K562 (cell line): ENCODE data around the gene MEIS2. TPM values are rescaled to one million over a fixed set of nuclear protein-coding genes. Genes with fewer than 3 reads are reported as not detected.

Experiments
- AFF4 ChIP-seq: sonication (generic); formaldehyde crosslinking; IDR thresholded peaks from 2 replicates; pipeline ENCODE4 v1.8.0; 2023; ENCODE audit warnings: mild to moderate bottlenecking, missing genetic modification reagents
- FUS ChIP-seq: fragments of 200-400 bp; formaldehyde crosslinking; optimal IDR thresholded peaks from 2 replicates; pipeline ENCODE3; 2017; ENCODE audit warnings: low read depth, low read length
- HDAC8 ChIP-seq: fragments of 450-650 bp; IDR thresholded peaks from 2 replicates; pipeline ENCODE4 v1.6.1; 2016; ENCODE audit warnings: mild to moderate bottlenecking, missing genetic modification characterization, moderate library complexity, missing compliant biosample characterization
- KLF16 ChIP-seq: IDR thresholded peaks from 2 replicates; pipeline ENCODE4 v1.6.1; 2016; ENCODE audit warnings: antibody characterized with exemption
- RERE ChIP-seq: sonication (generic); formaldehyde crosslinking; IDR thresholded peaks from 2 replicates; pipeline ENCODE4 v1.8.0; 2023; ENCODE audit warnings: missing genetic modification reagents, mild to moderate bottlenecking, borderline replicate concordance
- XRCC4 ChIP-seq: IDR thresholded peaks from one replicate; pipeline ENCODE4 v1.6.1; 2011; ENCODE audit not compliant: insufficient read depth, insufficient read length; ENCODE audit errors: extremely low read depth
- ZNF586 ChIP-seq: fragments of 450-650 bp; formaldehyde crosslinking; conservative IDR thresholded peaks from 2 replicates; pipeline ENCODE4 v1.4.0; 2020; ENCODE audit warnings: mild to moderate bottlenecking, moderate library complexity
- ZNF79 ChIP-seq: fragments of 250-450 bp; sonication (Bioruptor Pico); IDR thresholded peaks from 2 replicates; pipeline ENCODE4 v1.4.0; 2020; ENCODE audit warnings: low read depth, mild to moderate bottlenecking, moderate library complexity
- polyA plus RNA-seq, 8 experiments: library from polyadenylated mRNA; depleted of rRNA in 4 of 8; stranded (reverse) in 5 of 8; unstranded in 3 of 8; fragments of >200 nt; fragmentation: Nextera tagmentation in 2 of 8; fragmentation: Illumina TruSeq in 1 of 8; extraction: Ambion mirVana in 2 of 8; extraction: Trizol in 1 of 8; gene quantifications; 2 replicates each; pipeline versions ENCODE4 v1.2.1 to v1.2.3, GENCODE V29; 2011 to 2014; ENCODE audit warnings: inconsistent platforms in 1 of 8, missing spikeins in 1 of 8
- total RNA-seq, 7 experiments: library from RNA; depleted of rRNA in 6 of 7; stranded (reverse); fragments of >200 nt in 6 of 7; fragmentation: Illumina TruSeq in 2 of 7; extraction: Trizol in 2 of 7; gene quantifications; 2 replicates each; pipeline versions ENCODE4 v1.2.1 to v1.2.3, GENCODE V29; 2011 to 2021; ENCODE audit warnings: low replicate concordance in 1 of 7
- TF ChIP-seq, protein P1 (sequence below), 3 experiments: fragments of 200-800 bp in 1 of 3; sonication (Bioruptor generic) in 1 of 3; sonication (generic) in 1 of 3; formaldehyde crosslinking in 1 of 3; IDR thresholded peaks; 2 replicates each; pipeline versions ENCODE4 v1.6.1 to v1.8.0; 2016 to 2022; ENCODE audit warnings: mild to moderate bottlenecking in 2 of 3, missing compliant biosample characterization in 2 of 3, missing genetic modification characterization in 2 of 3, missing genetic modification reagents in 1 of 3

The MEIS2 gene
- total and polyA plus RNA-seq, 9 of the 15 experiments (the other 6 are each of a cell fraction or from before 2014, with no cell fraction given), result 7.5 to 64.2 (median 22.3) TPM

- TF ChIP-seq, protein P1, sequence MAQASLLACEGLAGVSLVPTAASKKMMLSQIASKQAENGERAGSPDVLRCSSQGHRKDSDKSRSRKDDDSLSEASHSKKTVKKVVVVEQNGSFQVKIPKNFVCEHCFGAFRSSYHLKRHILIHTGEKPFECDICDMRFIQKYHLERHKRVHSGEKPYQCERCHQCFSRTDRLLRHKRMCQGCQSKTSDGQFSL (CRISPR knock-in tag; IDR thresholded peaks at IDR 0.05), result no peak
- TF ChIP-seq, protein P1 (tag; IDR thresholded peaks at IDR 0.05), result no peak
- no peak for TF ChIP-seq XRCC4
- TF ChIP-seq KLF16, result no peak
- no peak for TF ChIP-seq AFF4
- TF ChIP-seq HDAC8, result no peak
- no peak for TF ChIP-seq FUS
- no peak for TF ChIP-seq RERE (CRISPR knock-in tag)
- TF ChIP-seq ZNF586 (CRISPR knock-in tag), result no peak
- no peak for TF ChIP-seq ZNF79
- TF ChIP-seq, all 486 proteins: peak for 0
These were observed 156.6 kb downstream of the MEIS2 start (continued) for GRCh38 chr15:36943508-36944361.
